ENCODE measurements around the gene ZFR. TPM values are rescaled to one million over a fixed set of nuclear protein-coding genes. Genes with fewer than 3 reads are reported as not detected.
"Not testable (repeated sequence)": the region's sequence is repeated elsewhere in the genome, so short reads cannot be mapped to it uniquely, and the experiment has no call there.

Gene ZFR
- total and polyA plus RNA-seq, 7 experiments from 2014 or later: 53.4 to 91.9 (median 58.9) TPM

- Histone ChIP-seq H3K27ac (ENCODE audit: low read depth, low read length) (no peak overlapping the region), H3K36me3 (ENCODE audit: control insufficient read depth in 2 of 3, insufficient read depth in 3 of 3, low read length in 3 of 3) (peaks cover under 1 to 20% (median 6%) of the 10 kb centered on the region in 3 experiments), H3K9me3 (ENCODE audit: control insufficient read depth in 2 of 3, low read length in 3 of 3) (no peaks in the 10 kb centered on the region), H3K4me1 (ENCODE audit: control insufficient read depth in 2 of 2, insufficient read depth in 2 of 2, low read length in 2 of 2) (no peaks in the 10 kb centered on the region), H3K4me3 (ENCODE audit: low read length) (no peak overlapping the region), H3K27me3 (ENCODE audit: control insufficient read depth in 2 of 2, insufficient read depth in 2 of 2, low read length in 2 of 2) (no peaks in the 10 kb centered on the region)
- Mint-ChIP-seq H3K4me3 (no peak overlapping the region), H3K27me3 (no peaks in the 10 kb centered on the region), H3K9me3 (no peaks in the 10 kb centered on the region), H3K27ac (peak overlapping the region in 2 of 9 donors; percentile 6 to 17), H3K36me3 (peaks cover 0 to 48% (median 23%) of the 10 kb centered on the region in 5 donors), H3K4me1 (peaks cover 0 to 3% (median 0%) of the 10 kb centered on the region in 7 donors)
- no peak for ATAC-seq
- intact Hi-C loops (cut with micrococcal nuclease): no loop called here
- POLR2A ChIA-PET: no interaction called here
- CTCF ChIA-PET: no interaction called here
- no peak for DNase-seq
These were observed 75.5 kb downstream of the ZFR start for GRCh38 chr5:32369032-32369431.

DNA sequence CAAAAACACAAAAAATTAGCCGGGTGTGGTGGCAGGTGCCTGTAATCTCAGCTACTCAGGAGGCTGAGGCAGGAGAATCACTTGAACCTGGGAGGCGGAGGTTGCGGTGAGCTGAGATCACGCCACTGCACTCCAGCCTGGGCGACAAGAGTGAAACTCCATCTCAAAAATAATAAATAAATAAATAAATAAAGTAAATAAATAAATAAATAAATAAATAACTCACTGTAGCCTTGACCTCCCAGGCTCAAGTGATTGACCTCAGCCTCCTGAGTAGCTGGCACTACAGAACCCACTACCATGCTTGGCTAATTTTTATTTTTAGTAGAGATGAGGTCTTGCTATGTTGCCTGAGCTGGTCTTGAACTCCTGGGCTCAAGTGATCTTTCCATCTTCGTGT, 77.3 kb downstream of the ZFR start:
- H3K9me3 Mint-ChIP-seq; H3K27ac ChIP-seq (ENCODE audit: low read depth, low read length); H3K4me3 Mint-ChIP-seq; DNase-seq; intact Hi-C loops (cut with micrococcal nuclease); H3K27ac Mint-ChIP-seq; H3K4me1 ChIP-seq (ENCODE audit: control insufficient read depth in 2 of 2, insufficient read depth in 2 of 2, low read length in 2 of 2); H3K4me1 Mint-ChIP-seq; H3K27me3 ChIP-seq (ENCODE audit: control insufficient read depth in 2 of 2, insufficient read depth in 2 of 2, low read length in 2 of 2); ATAC-seq; H3K9me3 ChIP-seq (ENCODE audit: control insufficient read depth in 2 of 3, low read length in 3 of 3); H3K27me3 Mint-ChIP-seq; H3K4me3 ChIP-seq (ENCODE audit: low read length); POLR2A ChIA-PET: not testable (repeated sequence)
- CTCF ChIA-PET: interaction anchor here (1.2 kb wide), 1 partner anchor 123 kb away, joined by 3 read pairs; no protein-coding TSS in a partner anchor
- peaks cover 10 to 44% (median 24%) of the 10 kb centered on the region in 5 donors for H3K36me3 Mint-ChIP-seq
- H3K36me3 ChIP-seq (ENCODE audit: control insufficient read depth in 2 of 3, insufficient read depth in 3 of 3, low read length in 3 of 3): peaks cover 6 to 24% (median 7%) of the 10 kb centered on the region in 3 experiments

DNA sequence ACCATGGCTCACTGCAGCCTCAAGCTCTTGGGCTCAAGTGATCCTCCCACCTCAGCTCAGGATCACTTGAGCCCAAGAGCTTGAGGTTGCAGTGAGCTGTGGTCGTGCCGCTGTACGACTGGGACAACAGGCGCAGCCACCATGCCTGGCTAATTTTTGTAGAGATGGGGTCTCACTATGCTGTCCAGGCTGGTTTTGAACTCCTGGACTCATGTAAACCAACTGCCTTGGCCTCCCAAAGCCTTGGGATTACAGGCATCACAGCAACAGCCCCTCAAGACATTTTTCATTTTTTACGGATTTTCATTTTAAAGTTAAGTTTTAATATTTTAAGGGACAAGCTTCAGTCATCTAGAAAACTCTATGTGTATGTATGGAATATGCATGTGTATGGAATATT, 78.9 kb downstream of the ZFR start:
- CTCF ChIA-PET: interaction anchor here (1.4 kb wide), 1 partner anchor 34 kb away, joined by 4 read pairs; no protein-coding TSS in a partner anchor
- no peaks in the 10 kb centered on the region for H3K9me3 Mint-ChIP-seq
- no peaks in the 10 kb centered on the region for H3K4me1 Mint-ChIP-seq
- H3K27me3 ChIP-seq (ENCODE audit: control insufficient read depth in 2 of 2, insufficient read depth in 2 of 2, low read length in 2 of 2): no peaks in the 10 kb centered on the region
- intact Hi-C loops (cut with micrococcal nuclease): no loop called here
- no peaks in the 10 kb centered on the region for H3K27me3 Mint-ChIP-seq
- no peak overlapping the region for H3K27ac Mint-ChIP-seq
- H3K36me3 ChIP-seq (ENCODE audit: control insufficient read depth in 2 of 3, insufficient read depth in 3 of 3, low read length in 3 of 3): peaks cover 6 to 21% (median 8%) of the 10 kb centered on the region in 3 experiments
- H3K9me3 ChIP-seq (ENCODE audit: control insufficient read depth in 2 of 3, low read length in 3 of 3): no peaks in the 10 kb centered on the region
- no peak for ATAC-seq
- no peak for DNase-seq
- no peak overlapping the region for H3K4me3 ChIP-seq (ENCODE audit: low read length)
- no peak overlapping the region for H3K4me3 Mint-ChIP-seq
- no peaks in the 10 kb centered on the region for H3K4me1 ChIP-seq (ENCODE audit: control insufficient read depth in 2 of 2, insufficient read depth in 2 of 2, low read length in 2 of 2)
- no peak overlapping the region for H3K27ac ChIP-seq (ENCODE audit: low read depth, low read length)
- peaks cover 11 to 36% (median 16%) of the 10 kb centered on the region in 5 donors for H3K36me3 Mint-ChIP-seq
- POLR2A ChIA-PET: interaction anchor here (0.8 kb wide), 1 partner anchor 94 kb away, joined by 3 read pairs; no protein-coding TSS in a partner anchor

DNA sequence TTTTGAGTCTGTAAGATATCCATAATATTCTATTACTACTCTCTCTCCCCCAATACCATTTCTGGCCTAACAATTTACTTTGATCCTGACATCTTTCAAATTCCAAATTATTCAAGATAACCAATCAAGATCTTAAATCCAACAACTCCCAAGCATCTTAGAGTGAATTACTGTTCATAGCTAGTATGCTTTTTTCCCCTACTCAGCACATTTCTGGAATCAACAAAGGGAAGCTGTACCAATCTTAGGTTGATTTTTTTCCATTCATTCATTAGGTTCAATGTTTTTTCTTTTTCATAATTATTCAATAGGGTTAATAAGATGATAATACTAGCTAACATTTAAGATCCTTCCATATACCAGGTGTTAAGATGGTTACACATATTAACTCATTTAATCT, 81.5 kb downstream of the ZFR start:
- intact Hi-C loops (cut with micrococcal nuclease): no loop called here
- ChIA-PET POLR2A (no interaction called here), CTCF (interaction anchor here (0.5 to 0.7 kb wide), 3 partner anchors 21 to 189 kb away, joined by 3 read pairs; no protein-coding TSS in a partner anchor)
- Mint-ChIP-seq H3K36me3 (peaks cover 7 to 32% (median 20%) of the 10 kb centered on the region in 5 donors), H3K4me3 (no peak overlapping the region), H3K27me3 (no peaks in the 10 kb centered on the region), H3K4me1 (no peaks in the 10 kb centered on the region), H3K27ac (peak overlapping the region in 3 of 9 donors; percentile 38 to 76 (median 61)), H3K9me3 (no peaks in the 10 kb centered on the region)
- H3K27ac ChIP-seq (ENCODE audit: low read depth, low read length): no peak overlapping the region
- no peaks in the 10 kb centered on the region for H3K27me3 ChIP-seq (ENCODE audit: control insufficient read depth in 2 of 2, insufficient read depth in 2 of 2, low read length in 2 of 2)
- H3K4me1 ChIP-seq (ENCODE audit: control insufficient read depth in 2 of 2, insufficient read depth in 2 of 2, low read length in 2 of 2): no peaks in the 10 kb centered on the region
- H3K9me3 ChIP-seq (ENCODE audit: control insufficient read depth in 2 of 3, low read length in 3 of 3): no peaks in the 10 kb centered on the region
- H3K36me3 ChIP-seq (ENCODE audit: control insufficient read depth in 2 of 3, insufficient read depth in 3 of 3, low read length in 3 of 3): peaks cover under 1 to 34% (median 8%) of the 10 kb centered on the region in 3 experiments
- ATAC-seq: no peak
- no peak for DNase-seq
- H3K4me3 ChIP-seq (ENCODE audit: low read length): no peak overlapping the region

GRCh38 chr5:32362527-32362926, 82.0 kb downstream of the ZFR start:
- H3K4me3 ChIP-seq (ENCODE audit: low read length): no peak overlapping the region
- peaks cover 7 to 30% (median 15%) of the 10 kb centered on the region in 5 donors for H3K36me3 Mint-ChIP-seq
- H3K36me3 ChIP-seq (ENCODE audit: control insufficient read depth in 2 of 3, insufficient read depth in 3 of 3, low read length in 3 of 3): peaks cover 0 to 38% (median 8%) of the 10 kb centered on the region in 3 experiments
- no peaks in the 10 kb centered on the region for H3K9me3 ChIP-seq (ENCODE audit: control insufficient read depth in 2 of 3, low read length in 3 of 3)
- DNase-seq (no peak), ATAC-seq (no peak)
- H3K4me1 ChIP-seq (ENCODE audit: control insufficient read depth in 2 of 2, insufficient read depth in 2 of 2, low read length in 2 of 2): no peaks in the 10 kb centered on the region
- ChIA-PET POLR2A (no interaction called here), CTCF (no interaction called here)
- H3K27ac ChIP-seq (ENCODE audit: low read depth, low read length): no peak overlapping the region
- H3K4me3 Mint-ChIP-seq: no peak overlapping the region
- no peaks in the 10 kb centered on the region for H3K4me1 Mint-ChIP-seq
- no peaks in the 10 kb centered on the region for H3K27me3 Mint-ChIP-seq
- intact Hi-C loops (cut with micrococcal nuclease): no loop called here
- no peaks in the 10 kb centered on the region for H3K27me3 ChIP-seq (ENCODE audit: control insufficient read depth in 2 of 2, insufficient read depth in 2 of 2, low read length in 2 of 2)
- no peak overlapping the region for H3K27ac Mint-ChIP-seq
- no peaks in the 10 kb centered on the region for H3K9me3 Mint-ChIP-seq

DNA sequence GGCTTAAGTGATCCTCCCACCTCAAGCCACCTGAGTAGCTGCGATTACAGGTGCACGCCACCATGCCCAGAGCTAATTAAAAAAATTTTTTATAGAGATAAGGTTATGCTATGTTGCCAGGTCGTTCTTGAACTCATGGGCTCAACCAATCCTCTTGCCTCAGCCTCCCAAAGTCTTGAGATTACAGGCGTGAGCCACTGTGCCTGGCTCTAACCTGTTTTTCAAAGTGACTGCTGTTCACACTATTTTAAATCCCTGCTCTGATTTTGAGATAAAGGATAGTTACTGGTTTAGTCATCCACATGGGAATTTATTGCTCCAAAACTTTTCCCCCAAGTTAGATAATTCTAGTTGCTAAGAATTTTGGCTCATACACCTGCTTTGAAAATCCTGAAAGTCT, 83.6 kb downstream of the ZFR start:
- Mint-ChIP-seq H3K27me3 (no peaks in the 10 kb centered on the region), H3K27ac (peak overlapping the region in 2 of 9 donors; percentile 4 to 51), H3K36me3 (peaks cover 7 to 34% (median 14%) of the 10 kb centered on the region in 5 donors), H3K4me1 (no peaks in the 10 kb centered on the region), H3K9me3 (no peaks in the 10 kb centered on the region), H3K4me3 (no peak overlapping the region)
- intact Hi-C loops (cut with micrococcal nuclease): no loop called here
- POLR2A ChIA-PET: no interaction called here
- H3K27ac ChIP-seq (ENCODE audit: low read depth, low read length): no peak overlapping the region
- H3K4me1 ChIP-seq (ENCODE audit: control insufficient read depth in 2 of 2, insufficient read depth in 2 of 2, low read length in 2 of 2): no peaks in the 10 kb centered on the region
- H3K27me3 ChIP-seq (ENCODE audit: control insufficient read depth in 2 of 2, insufficient read depth in 2 of 2, low read length in 2 of 2): no peaks in the 10 kb centered on the region
- CTCF ChIA-PET: no interaction called here
- no peak for DNase-seq
- no peak for ATAC-seq
- no peaks in the 10 kb centered on the region for H3K9me3 ChIP-seq (ENCODE audit: control insufficient read depth in 2 of 3, low read length in 3 of 3)
- H3K36me3 ChIP-seq (ENCODE audit: control insufficient read depth in 2 of 3, insufficient read depth in 3 of 3, low read length in 3 of 3): peaks cover 0 to 47% (median 13%) of the 10 kb centered on the region in 3 experiments
- no peak overlapping the region for H3K4me3 ChIP-seq (ENCODE audit: low read length)

DNA sequence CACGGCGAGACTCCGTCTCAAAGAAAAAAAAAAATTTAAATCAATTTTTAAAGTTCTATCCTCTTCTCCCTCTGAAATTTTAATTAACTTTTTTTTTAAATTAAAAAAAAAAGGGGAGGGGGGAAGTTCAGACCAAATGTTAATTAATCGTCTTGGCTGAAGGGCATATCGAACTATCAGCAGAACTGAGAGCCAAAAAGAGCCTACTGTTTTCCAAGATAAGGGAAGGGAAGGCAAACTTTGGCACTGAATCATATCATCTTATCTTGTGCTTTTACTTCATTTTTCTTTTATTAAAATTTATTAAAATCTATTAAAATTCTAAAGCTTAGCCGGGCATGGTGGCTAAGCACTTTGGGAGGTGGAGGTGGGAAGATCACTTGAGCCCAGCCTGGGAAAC, 85.9 kb downstream of the ZFR start:
- Mint-ChIP-seq H3K9me3 (no peaks in the 10 kb centered on the region), H3K4me3 (no peak overlapping the region), H3K36me3 (peaks cover 14 to 51% (median 18%) of the 10 kb centered on the region in 5 donors), H3K27ac (no peak overlapping the region), H3K4me1 (no peaks in the 10 kb centered on the region), H3K27me3 (no peaks in the 10 kb centered on the region)
- ChIA-PET CTCF (no interaction called here), POLR2A (no interaction called here)
- intact Hi-C loops (cut with micrococcal nuclease): no loop called here
- Histone ChIP-seq H3K27me3 (ENCODE audit: control insufficient read depth in 2 of 2, insufficient read depth in 2 of 2, low read length in 2 of 2) (no peaks in the 10 kb centered on the region), H3K4me1 (ENCODE audit: control insufficient read depth in 2 of 2, insufficient read depth in 2 of 2, low read length in 2 of 2) (no peaks in the 10 kb centered on the region), H3K9me3 (ENCODE audit: control insufficient read depth in 2 of 3, low read length in 3 of 3) (no peaks in the 10 kb centered on the region), H3K36me3 (ENCODE audit: control insufficient read depth in 2 of 3, insufficient read depth in 3 of 3, low read length in 3 of 3) (peaks cover 0 to 54% (median 14%) of the 10 kb centered on the region in 3 experiments), H3K27ac (ENCODE audit: low read depth, low read length) (no peak overlapping the region), H3K4me3 (ENCODE audit: low read length) (no peak overlapping the region)
- ATAC-seq: no peak
- DNase-seq: no peak

All from naive thymus-derived CD4-positive, alpha-beta T cell (primary cell).